NCI-H2081 (cell line): ENCODE measurements around the gene MDM1.

Experiments
- DNase-seq, 2 experiments: peaks; one replicate each; lab custom pipeline; 2025; lab: John Stamatoyannopoulos, UW

The MDM1 gene

GRCh38 chr12:68331869-68332727, at the start of gene MDM1:
TSS of gene MDM1 (minus strand) at chr12:68332362. CDS start at chr12:68332245, 117 bp downstream.
- DNase-seq, result peak; percentile 98 to 99

- no peak for DNase-seq
Observed at GRCh38 chr12:68381476-68382219, 49.5 kb upstream of the MDM1 start.

GRCh38 chr12:68378872-68379606, 46.9 kb upstream of the MDM1 start:
- DNase-seq, result no peak

- no peak for DNase-seq
Observed at GRCh38 chr12:68377881-68378280, 45.7 kb upstream of the MDM1 start.

GRCh38 chr12:68376901-68377300, 44.7 kb upstream of the MDM1 start:
- no peak for DNase-seq

- DNase-seq, result no peak
Observed at GRCh38 chr12:68375756-68376695, 43.9 kb upstream of the MDM1 start.

GRCh38 chr12:68374307-68374982, 42.3 kb upstream of the MDM1 start:
- DNase-seq, result no peak

- DNase-seq, result no peak
Observed at GRCh38 chr12:68370667-68371066, 38.5 kb upstream of the MDM1 start.

- DNase-seq, result no peak
Observed at GRCh38 chr12:68370006-68370590, 37.9 kb upstream of the MDM1 start.

GRCh38 chr12:68368327-68368726, 36.2 kb upstream of the MDM1 start:
- DNase-seq, result no peak

- no peak for DNase-seq
Observed at GRCh38 chr12:68367903-68368302, 35.7 kb upstream of the MDM1 start.

- no peak for DNase-seq
Observed at GRCh38 chr12:68367116-68367515, 35.0 kb upstream of the MDM1 start.

GRCh38 chr12:68364893-68365725, 32.9 kb upstream of the MDM1 start:
- DNase-seq, result peak in 1 of 2 experiments; percentile 20

GRCh38 chr12:68364328-68364727, 32.2 kb upstream of the MDM1 start:
- DNase-seq, result no peak

GRCh38 chr12:68361953-68362352, 29.8 kb upstream of the MDM1 start:
- DNase-seq, result no peak

GRCh38 chr12:68359674-68360073, 27.5 kb upstream of the MDM1 start:
- no peak for DNase-seq

- DNase-seq, result peak; percentile 17 to 44
Observed at GRCh38 chr12:68358532-68359485, 26.6 kb upstream of the MDM1 start.

GRCh38 chr12:68356986-68357385, 24.8 kb upstream of the MDM1 start:
- no peak for DNase-seq
